Tibial artery (tissue), 4 donors: ENCODE measurements around the gene IL4.
"Not testable (repeated sequence)": the region's sequence is repeated elsewhere in the genome, so short reads cannot be mapped to it uniquely, and the experiment has no call there.

Source experiments
- DNase-seq, 2 donors: peaks; one replicate each; pipeline ENCODE4 v3.0.0-alpha.2; 2019
- H3K27ac ChIP-seq, 2 donors: fragments of 200-600 bp; sonication (generic) in 1 of 2; 1 replicate in 1 of 2; 2 replicates in 1 of 2; pipeline ENCODE4 v1.5.1; 2018 to 2019; ENCODE audit warnings: mild to moderate bottlenecking in 1 of 2
- H3K27me3 ChIP-seq, 2 donors: fragments of 200-600 bp; sonication (generic) in 1 of 2; one replicate each; pipeline versions ENCODE4 v1.5.1 to v1.6.0; 2016 to 2019
- H3K36me3 ChIP-seq, 3 donors: fragments of 200-600 bp; sonication (generic) in 2 of 3; one replicate each; pipeline ENCODE4 v1.5.1; 2016 to 2019; ENCODE audit warnings: mild to moderate bottlenecking in 2 of 3
- H3K4me1 ChIP-seq, 4 donors: fragments of 200-600 bp; sonication (generic) in 2 of 4; 1 replicate in 3 of 4; 2 replicates in 1 of 4; pipeline ENCODE4 v1.5.1; 2016 to 2019
- H3K4me3 ChIP-seq, 2 donors: fragments of 200-600 bp; sonication (generic) in 1 of 2; 1 replicate in 1 of 2; 2 replicates in 1 of 2; pipeline ENCODE4 v1.5.1; 2018 to 2019; ENCODE audit warnings: mild to moderate bottlenecking in 2 of 2
- H3K9me3 ChIP-seq, 3 donors: fragments of 200-600 bp; sonication (generic) in 1 of 3; one replicate each; pipeline ENCODE4 v1.5.1; 2016 to 2019
- intact Hi-C: fragments of 100-400 bp; cut with DNase I; formaldehyde crosslinking; loops from one replicate; pipeline ENCODE4 v1.15.0; 2023; ENCODE audit warnings: low total_unique reads
- TF ChIP-seq, protein P1 (sequence below), 2 experiments: fragments of 200-600 bp in 1 of 2; fragments of 450-650 bp in 1 of 2; IDR thresholded peaks; one replicate each; pipeline ENCODE4 v1.5.1; 2017 to 2019; ENCODE audit warnings: antibody characterized with exemption in 2 of 2, mild to moderate bottlenecking in 1 of 2, moderate library complexity in 1 of 2

The IL4 gene

DNA sequence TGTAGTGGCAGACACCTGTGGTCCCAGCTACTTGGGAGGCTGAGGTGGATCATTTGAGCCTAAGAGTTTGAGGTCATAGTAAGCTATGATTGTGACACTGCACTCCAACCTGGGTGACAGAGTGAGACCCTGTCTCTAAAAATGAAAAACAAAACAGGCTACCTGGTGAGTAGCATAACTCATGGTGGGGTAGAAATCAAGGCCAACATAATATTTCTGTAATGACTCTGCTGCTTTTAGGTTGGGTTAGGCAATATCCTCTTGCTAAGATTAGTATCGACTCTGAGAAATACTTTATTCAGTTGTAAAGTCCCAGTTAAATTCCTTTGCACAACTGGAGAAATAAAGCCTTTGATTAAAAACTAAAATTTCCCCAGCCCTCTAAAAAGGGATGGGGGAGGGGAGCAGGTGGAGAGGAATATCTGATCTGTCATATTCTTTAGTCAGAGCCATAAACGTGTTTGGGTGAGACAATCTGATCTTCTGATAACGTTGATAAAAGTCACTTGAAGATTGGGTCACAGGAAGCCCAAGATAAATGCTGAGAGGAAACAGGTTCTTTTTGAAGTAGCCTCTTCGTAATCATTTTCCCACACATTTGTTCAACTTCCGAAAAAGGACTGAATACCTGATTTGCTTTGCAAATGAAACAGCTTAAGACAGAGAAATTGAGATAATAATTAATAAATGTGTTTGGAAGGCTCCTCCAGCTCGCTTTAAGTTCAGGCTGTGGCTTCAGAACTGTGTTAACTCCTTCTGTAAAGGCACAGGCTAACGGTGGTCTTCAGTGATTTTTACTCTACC is 14.9 kb downstream of the IL4 start:
- Histone ChIP-seq H3K36me3 (peaks cover 0 to 15% (median 3%) of the 10 kb centered on the region in 3 donors), H3K27ac (no peak overlapping the region), H3K27me3 (no peaks in the 10 kb centered on the region), H3K4me1 (no peaks in the 10 kb centered on the region), H3K9me3 (no peaks in the 10 kb centered on the region), H3K4me3 (no peak overlapping the region)
- intact Hi-C loops, result no loop called here
- DNase-seq, result no peak
- TF ChIP-seq, protein P1, sequence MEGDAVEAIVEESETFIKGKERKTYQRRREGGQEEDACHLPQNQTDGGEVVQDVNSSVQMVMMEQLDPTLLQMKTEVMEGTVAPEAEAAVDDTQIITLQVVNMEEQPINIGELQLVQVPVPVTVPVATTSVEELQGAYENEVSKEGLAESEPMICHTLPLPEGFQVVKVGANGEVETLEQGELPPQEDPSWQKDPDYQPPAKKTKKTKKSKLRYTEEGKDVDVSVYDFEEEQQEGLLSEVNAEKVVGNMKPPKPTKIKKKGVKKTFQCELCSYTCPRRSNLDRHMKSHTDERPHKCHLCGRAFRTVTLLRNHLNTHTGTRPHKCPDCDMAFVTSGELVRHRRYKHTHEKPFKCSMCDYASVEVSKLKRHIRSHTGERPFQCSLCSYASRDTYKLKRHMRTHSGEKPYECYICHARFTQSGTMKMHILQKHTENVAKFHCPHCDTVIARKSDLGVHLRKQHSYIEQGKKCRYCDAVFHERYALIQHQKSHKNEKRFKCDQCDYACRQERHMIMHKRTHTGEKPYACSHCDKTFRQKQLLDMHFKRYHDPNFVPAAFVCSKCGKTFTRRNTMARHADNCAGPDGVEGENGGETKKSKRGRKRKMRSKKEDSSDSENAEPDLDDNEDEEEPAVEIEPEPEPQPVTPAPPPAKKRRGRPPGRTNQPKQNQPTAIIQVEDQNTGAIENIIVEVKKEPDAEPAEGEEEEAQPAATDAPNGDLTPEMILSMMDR (IDR thresholded peaks at IDR 0.05), result no peak

GRCh38 chr5:132689513-132689912 is 15.7 kb downstream of the IL4 start:
- no peaks in the 10 kb centered on the region for H3K9me3 ChIP-seq
- TF ChIP-seq, protein P1 (IDR thresholded peaks at IDR 0.05), result no peak
- intact Hi-C loops, result no loop called here
- H3K27me3 ChIP-seq, result no peaks in the 10 kb centered on the region
- peaks cover 0 to 20% (median 3%) of the 10 kb centered on the region in 3 donors for H3K36me3 ChIP-seq
- no peak overlapping the region for H3K27ac ChIP-seq
- no peak for DNase-seq
- no peak overlapping the region for H3K4me3 ChIP-seq
- no peaks in the 10 kb centered on the region for H3K4me1 ChIP-seq

GRCh38 chr5:132690156-132690555 is 16.4 kb downstream of the IL4 start:
- intact Hi-C loops, result no loop called here
- H3K4me3 ChIP-seq, result no peak overlapping the region
- no peaks in the 10 kb centered on the region for H3K9me3 ChIP-seq
- H3K27ac ChIP-seq, result no peak overlapping the region
- no peaks in the 10 kb centered on the region for H3K27me3 ChIP-seq
- no peak for DNase-seq
- H3K36me3 ChIP-seq, result peaks cover 0 to 23% (median 6%) of the 10 kb centered on the region in 3 donors
- H3K4me1 ChIP-seq, result no peaks in the 10 kb centered on the region
- TF ChIP-seq, protein P1 (IDR thresholded peaks at IDR 0.05), result no peak

DNA sequence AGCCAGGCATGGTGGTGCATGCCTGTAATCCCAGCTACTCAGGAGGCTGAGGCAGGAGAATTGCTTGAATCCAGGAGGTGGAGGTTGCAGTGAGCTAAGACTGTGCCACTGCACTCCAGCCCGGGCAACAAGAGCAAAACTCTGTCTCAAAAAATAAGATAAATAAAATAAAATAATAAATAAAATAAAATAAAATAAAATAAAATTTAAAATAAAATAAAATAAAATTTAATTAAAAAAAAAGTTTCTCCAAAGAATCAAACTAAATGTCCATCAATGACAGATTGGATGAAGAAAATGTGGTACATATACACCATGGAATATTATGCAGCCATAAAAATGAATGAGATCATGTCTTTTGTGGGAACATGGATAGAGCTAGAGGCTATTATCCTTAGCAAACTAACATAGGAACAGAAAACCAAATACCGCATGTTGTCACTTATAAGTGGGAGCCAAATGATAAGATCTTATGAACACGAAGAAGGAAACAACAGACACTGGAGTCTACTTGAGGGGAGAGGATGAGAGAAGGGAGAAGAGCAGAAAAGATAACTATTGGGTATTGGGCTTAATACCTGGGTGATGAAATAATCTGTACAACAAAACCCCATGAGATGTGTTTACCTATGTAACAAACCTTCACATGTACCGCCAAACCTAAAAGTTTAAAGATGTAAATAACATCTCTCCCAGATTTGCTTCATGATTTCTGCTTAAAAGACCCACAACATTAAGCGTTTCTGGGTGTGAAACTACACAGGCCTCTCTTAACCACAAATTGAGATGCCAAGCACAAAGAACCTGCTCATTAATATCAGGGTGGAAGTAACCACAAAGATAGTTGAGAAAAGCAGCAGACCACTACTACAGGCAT is 18.2 kb downstream of the IL4 start:
- H3K4me1 ChIP-seq, H3K27ac ChIP-seq, intact Hi-C loops, DNase-seq, H3K27me3 ChIP-seq, H3K9me3 ChIP-seq, H3K4me3 ChIP-seq: not testable (repeated sequence)
- peaks cover 0 to 30% (median 9%) of the 10 kb centered on the region in 3 donors for H3K36me3 ChIP-seq

GRCh38 chr5:132692632-132692967 is 18.8 kb downstream of the IL4 start:
- intact Hi-C loops, result no loop called here
- no peak for DNase-seq
- Histone ChIP-seq H3K4me1 (no peaks in the 10 kb centered on the region), H3K27ac (no peak overlapping the region), H3K9me3 (no peaks in the 10 kb centered on the region), H3K27me3 (no peaks in the 10 kb centered on the region), H3K4me3 (no peak overlapping the region), H3K36me3 (peaks cover 0 to 34% (median 12%) of the 10 kb centered on the region in 3 donors)
- TF ChIP-seq, protein P1 (IDR thresholded peaks at IDR 0.05), result no peak

DNA sequence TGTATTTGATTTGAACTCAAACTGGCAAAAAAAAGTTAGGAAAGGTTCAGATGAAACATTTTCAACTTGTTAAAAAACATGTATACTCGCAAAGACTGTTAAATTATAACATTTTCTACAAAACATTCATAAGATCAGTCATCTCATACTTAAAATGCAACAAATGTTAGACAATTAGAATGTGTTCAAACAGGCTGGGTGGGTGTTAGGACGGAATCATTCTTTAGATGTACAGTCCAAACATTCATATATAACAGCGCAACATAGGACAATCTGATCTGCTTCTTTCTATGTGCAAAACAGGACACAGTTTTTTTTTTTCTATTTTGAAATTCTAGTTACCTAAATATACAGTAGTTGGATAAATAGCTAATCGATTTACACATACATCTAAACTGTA is 22.2 kb downstream of the IL4 start:
- no peaks in the 10 kb centered on the region for H3K4me1 ChIP-seq
- H3K36me3 ChIP-seq, result peaks cover 14 to 64% (median 36%) of the 10 kb centered on the region in 3 donors
- no peak overlapping the region for H3K4me3 ChIP-seq
- H3K27ac ChIP-seq, result no peak overlapping the region
- intact Hi-C loops, result no loop called here
- DNase-seq, result no peak
- H3K27me3 ChIP-seq, result no peaks in the 10 kb centered on the region
- H3K9me3 ChIP-seq, result no peaks in the 10 kb centered on the region
- TF ChIP-seq, protein P1 (IDR thresholded peaks at IDR 0.05), result no peak
